DND-41 (cell line): ENCODE results near the gene OR7C2.
"Not testable (repeated sequence)": the region's sequence is repeated elsewhere in the genome, so short reads cannot be mapped to it uniquely, and the experiment has no call there.

ENCODE experiments used
- ATAC-seq: fragments of 200-7000 bp; cut with Tn5 transposase; 3 replicates; pipeline ENCODE4 v1.9.1; 2021; ENCODE audit warnings: low read depth; ENCODE audit not compliant: insufficient read depth
- DNase-seq: peaks from one replicate; pipeline ENCODE4 v3.0.0-alpha.2; 2020
- H2AFZ ChIP-seq: 2 replicates; pipeline ENCODE4 v1.6.0; 2012; ENCODE audit warnings: low read depth, low read length
- H3K27ac ChIP-seq: 2 replicates; pipeline ENCODE4 v1.5.1; 2012; ENCODE audit warnings: low read length, inconsistent platforms
- H3K27me3 ChIP-seq: fragments of 200-600 bp; sonication (generic); 2 replicates; pipeline ENCODE4 v1.6.0; 2012; ENCODE audit warnings: low read length, mild to moderate bottlenecking, inconsistent platforms; ENCODE audit not compliant: insufficient read depth, poor library complexity
- H3K36me3 ChIP-seq: 2 replicates; pipeline ENCODE4 v1.5.1; 2012; ENCODE audit warnings: low read length, inconsistent platforms; ENCODE audit not compliant: insufficient read depth
- H3K4me1 ChIP-seq: 2 replicates; pipeline ENCODE4 v1.5.1; 2012; ENCODE audit warnings: mild to moderate bottlenecking, low read length; ENCODE audit not compliant: insufficient read depth
- H3K4me2 ChIP-seq: 2 replicates; pipeline ENCODE4 v1.6.0; 2012; ENCODE audit warnings: mild to moderate bottlenecking, moderate library complexity, low read length, inconsistent platforms; ENCODE audit not compliant: insufficient read depth
- H3K4me3 ChIP-seq, 2 experiments: fragments of 200-600 bp in 1 of 2; shearing (Covaris generic) in 1 of 2; 2 replicates each; pipeline ENCODE4 v1.5.1; 2012 to 2016; ENCODE audit warnings: inconsistent platforms in 2 of 2, low read length in 2 of 2, mild to moderate bottlenecking in 2 of 2, low read depth in 1 of 2, moderate library complexity in 1 of 2
- H3K79me2 ChIP-seq: 2 replicates; pipeline ENCODE4 v1.6.0; 2012; ENCODE audit warnings: low read length, inconsistent platforms; ENCODE audit not compliant: insufficient read depth
- H3K9ac ChIP-seq: 2 replicates; pipeline ENCODE4 v1.6.0; 2012; ENCODE audit warnings: low read depth, mild to moderate bottlenecking, inconsistent platforms, low read length, moderate library complexity
- H3K9me3 ChIP-seq: 2 replicates; pipeline ENCODE4 v1.5.1; 2012; ENCODE audit warnings: low read length, moderate library complexity, mild to moderate bottlenecking, inconsistent platforms; ENCODE audit not compliant: insufficient read depth, severe bottlenecking
- H4K20me1 ChIP-seq: 2 replicates; pipeline ENCODE4 v1.6.0; 2012; ENCODE audit warnings: low read length; ENCODE audit not compliant: insufficient read depth
- CTCF ChIP-seq: IDR thresholded peaks from 2 replicates; pipeline ENCODE4 v1.5.1; 2012; ENCODE audit warnings: borderline replicate concordance, low read length, moderate library complexity, mild to moderate bottlenecking; ENCODE audit not compliant: poor library complexity, severe bottlenecking; ENCODE audit errors: extremely low read depth
- EZH2 ChIP-seq: IDR thresholded peaks from 3 replicates; pipeline ENCODE4 v1.6.1; 2012; ENCODE audit warnings: borderline replicate concordance, low read depth, mild to moderate bottlenecking, moderate library complexity, low read length, inconsistent platforms; ENCODE audit not compliant: severe bottlenecking

The OR7C2 gene

GRCh38 chr19:14943601-14944000 lies 2.3 kb downstream of the OR7C2 start:
- ATAC-seq (no peak), DNase-seq (no peak)
- no peaks in the 10 kb centered on the region for H3K36me3 ChIP-seq
- H4K20me1 ChIP-seq: no peaks in the 10 kb centered on the region
- no peak overlapping the region for H3K4me3 ChIP-seq
- no peak overlapping the region for H3K9ac ChIP-seq
- TF ChIP-seq EZH2 (no peak), CTCF (no peak)
- H3K4me2 ChIP-seq: no peak overlapping the region
- H3K9me3 ChIP-seq: no peaks in the 10 kb centered on the region
- no peaks in the 10 kb centered on the region for H3K79me2 ChIP-seq
- no peak overlapping the region for H2AFZ ChIP-seq
- H3K4me1 ChIP-seq: no peaks in the 10 kb centered on the region
- no peak overlapping the region for H3K27ac ChIP-seq
- no peaks in the 10 kb centered on the region for H3K27me3 ChIP-seq

GRCh38 chr19:14944456-14944855 lies 3.2 kb downstream of the OR7C2 start:
- ATAC-seq: no peak
- H3K79me2 ChIP-seq: no peaks in the 10 kb centered on the region
- H3K4me2 ChIP-seq: no peak overlapping the region
- no peak overlapping the region for H2AFZ ChIP-seq
- no peak overlapping the region for H3K4me3 ChIP-seq
- H4K20me1 ChIP-seq: no peaks in the 10 kb centered on the region
- no peaks in the 10 kb centered on the region for H3K9me3 ChIP-seq
- TF ChIP-seq CTCF (no peak), EZH2 (no peak)
- no peaks in the 10 kb centered on the region for H3K27me3 ChIP-seq
- no peak for DNase-seq
- H3K36me3 ChIP-seq: no peaks in the 10 kb centered on the region
- no peak overlapping the region for H3K27ac ChIP-seq
- no peaks in the 10 kb centered on the region for H3K4me1 ChIP-seq
- H3K9ac ChIP-seq: no peak overlapping the region

- not testable (repeated sequence) for H3K27me3 ChIP-seq
These were observed 8.1 kb downstream of the OR7C2 start for GRCh38 chr19:14949413-14949812.

GRCh38 chr19:14949876-14950275 lies 8.6 kb downstream of the OR7C2 start:
- no peak overlapping the region for H3K9ac ChIP-seq
- no peak for ATAC-seq
- no peaks in the 10 kb centered on the region for H3K9me3 ChIP-seq
- H3K36me3 ChIP-seq: no peaks in the 10 kb centered on the region
- H3K27me3 ChIP-seq: no peaks in the 10 kb centered on the region
- no peaks in the 10 kb centered on the region for H3K79me2 ChIP-seq
- H3K4me2 ChIP-seq: no peak overlapping the region
- no peak overlapping the region for H3K27ac ChIP-seq
- no peak overlapping the region for H2AFZ ChIP-seq
- DNase-seq: no peak
- no peaks in the 10 kb centered on the region for H3K4me1 ChIP-seq
- no peak overlapping the region for H3K4me3 ChIP-seq
- no peak for TF ChIP-seq EZH2
- TF ChIP-seq CTCF: no peak
- H4K20me1 ChIP-seq: no peaks in the 10 kb centered on the region

More at GRCh38 chr19:14949413-14949812, 8.1 kb downstream of the OR7C2 start:
- DNase-seq, H3K9me3 ChIP-seq, H3K79me2 ChIP-seq, H3K4me2 ChIP-seq, H2AFZ ChIP-seq, H3K27ac ChIP-seq, H3K4me3 ChIP-seq, ATAC-seq, H3K9ac ChIP-seq, H4K20me1 ChIP-seq, H3K4me1 ChIP-seq, H3K36me3 ChIP-seq: not testable (repeated sequence)
